Limb (tissue), 2 donors: Measurements from ENCODE around the gene FAM210A.
"Not testable (repeated sequence)": the region's sequence is repeated elsewhere in the genome, so short reads cannot be mapped to it uniquely, and the experiment has no call there.

Experiments used
- DNase-seq, 2 donors: peaks; one replicate each; pipeline ENCODE4 v3.0.0-alpha.2; 2016; ENCODE audit errors: extremely low spot score in 2 of 2

The FAM210A gene, protein sequence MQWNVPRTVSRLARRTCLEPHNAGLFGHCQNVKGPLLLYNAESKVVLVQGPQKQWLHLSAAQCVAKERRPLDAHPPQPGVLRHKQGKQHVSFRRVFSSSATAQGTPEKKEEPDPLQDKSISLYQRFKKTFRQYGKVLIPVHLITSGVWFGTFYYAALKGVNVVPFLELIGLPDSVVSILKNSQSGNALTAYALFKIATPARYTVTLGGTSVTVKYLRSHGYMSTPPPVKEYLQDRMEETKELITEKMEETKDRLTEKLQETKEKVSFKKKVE

GRCh38 chr18:13726232-13726971 lies at the start of gene FAM210A, which contains the start of gene RNMT:
Gene FAM210A, minus strand, starts transcription at chr18:13726558. Its CDS starts 44,481 bp downstream, at chr18:13682077.
Gene RNMT, plus strand, starts transcription at chr18:13726673. Its CDS starts 4,845 bp downstream, at chr18:13731518.
- peak; percentile 96 for DNase-seq

DNA sequence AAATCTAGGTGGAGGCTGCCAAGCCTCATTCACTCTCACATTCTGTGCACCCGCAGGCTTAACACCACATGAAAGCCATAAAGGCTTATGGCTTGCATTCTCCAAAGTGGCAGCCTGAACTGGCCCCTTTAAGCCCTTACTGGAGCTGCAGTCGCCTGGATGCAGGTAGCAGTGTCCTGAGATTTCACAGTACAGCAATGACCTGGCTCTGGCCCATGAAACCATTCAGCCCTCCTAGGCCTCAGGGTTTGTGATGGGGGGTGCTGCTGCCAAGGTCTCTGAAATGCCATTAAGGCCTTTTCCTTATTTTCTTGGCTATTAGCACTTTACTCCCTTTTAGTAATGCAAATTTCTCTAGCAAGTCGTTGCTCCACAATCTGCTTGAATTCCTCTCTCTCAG lies 48.7 kb upstream of the FAM210A start:
- no peak for DNase-seq

- no peak for DNase-seq
Observed at GRCh38 chr18:13762690-13763439, 36.5 kb upstream of the FAM210A start.

DNA sequence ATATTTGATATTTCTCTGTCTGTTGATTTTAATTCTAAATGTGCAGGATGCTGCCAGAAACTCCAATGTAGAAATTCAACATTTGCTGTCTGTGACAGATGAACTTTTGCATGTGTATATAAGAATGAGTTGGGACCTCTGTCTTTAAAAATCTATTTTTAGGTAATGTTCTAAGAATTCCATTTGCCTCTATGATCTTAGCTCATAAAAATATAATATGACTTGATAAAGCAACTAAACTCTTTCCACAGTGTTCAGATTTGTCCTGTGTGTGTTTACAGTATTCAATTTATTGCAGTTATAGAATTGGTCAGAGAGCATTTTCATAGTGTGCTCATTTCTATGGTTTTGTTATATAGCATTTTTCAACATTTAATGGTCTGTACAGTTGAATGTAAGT lies 33.7 kb upstream of the FAM210A start:
- DNase-seq = no peak

GRCh38 chr18:13758622-13759021 lies 32.3 kb upstream of the FAM210A start:
- DNase-seq = no peak

GRCh38 chr18:13756671-13757070 lies 30.3 kb upstream of the FAM210A start:
- DNase-seq = no peak

DNA sequence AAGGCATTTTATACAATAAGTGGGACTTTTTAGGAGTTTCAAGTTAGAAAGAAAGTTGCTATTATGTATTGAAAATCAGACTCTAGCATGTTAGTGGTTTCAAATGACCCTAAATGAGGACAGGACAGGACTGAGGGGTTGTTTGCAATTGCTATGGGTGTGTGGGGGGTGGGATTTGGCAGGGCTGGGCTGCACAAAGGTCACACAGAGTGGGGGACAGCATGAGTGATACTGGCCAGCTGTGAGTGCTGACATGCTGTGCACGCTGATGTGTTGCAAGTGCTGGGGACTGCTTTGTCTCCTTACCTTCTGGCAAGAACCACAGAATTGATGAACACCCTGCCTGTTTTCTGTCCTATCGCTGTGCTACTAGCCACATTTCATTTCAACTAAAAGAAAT lies 29.9 kb upstream of the FAM210A start:
- no peak for DNase-seq

DNA sequence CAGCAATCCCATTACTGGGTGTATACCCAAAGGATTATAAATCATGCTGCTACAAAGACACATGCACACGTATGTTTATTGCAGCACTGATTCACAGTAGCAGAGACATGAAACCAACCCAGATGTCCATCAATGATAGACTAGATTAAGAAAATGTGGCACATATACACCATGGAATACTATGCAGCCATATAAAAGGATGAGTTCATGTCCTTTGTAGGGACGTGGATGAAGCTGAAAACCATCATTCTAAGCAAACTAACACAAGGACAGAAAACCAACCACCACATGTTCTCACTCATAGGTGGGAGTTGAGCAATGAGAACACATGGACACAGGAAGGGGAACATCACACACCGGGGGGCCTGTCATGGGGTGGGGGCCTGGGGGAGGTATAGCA lies 25.2 kb upstream of the FAM210A start:
- DNase-seq = not testable (repeated sequence)

- peak in 1 of 2 donors; percentile 10 for DNase-seq
Observed at GRCh38 chr18:13746633-13747032, 20.3 kb upstream of the FAM210A start.

DNA sequence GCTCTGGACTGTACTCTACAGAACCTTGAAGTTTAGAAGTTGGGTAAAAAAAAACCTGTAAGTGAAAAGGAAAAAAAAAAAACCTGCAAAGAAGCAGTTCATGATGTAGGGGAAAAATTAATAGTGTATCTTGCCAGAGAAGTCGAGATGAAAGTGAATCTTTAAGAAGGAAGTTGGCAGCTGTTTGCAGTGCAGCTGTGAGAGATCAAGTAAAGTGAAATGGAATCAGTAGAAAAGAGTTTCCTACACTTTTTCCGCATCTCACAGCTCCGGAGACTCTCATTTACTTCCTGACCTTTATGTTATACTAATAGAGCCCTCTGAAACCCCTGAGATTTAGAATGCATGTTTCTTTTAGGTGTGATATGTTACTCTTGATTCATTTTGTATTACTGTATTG lies 19.3 kb upstream of the FAM210A start:
- DNase-seq = peak in 1 of 2 donors; percentile 18

- no peak for DNase-seq
Observed at GRCh38 chr18:13735681-13736080, 9.3 kb upstream of the FAM210A start.

GRCh38 chr18:13730481-13730880 lies 4.1 kb upstream of the FAM210A start:
- no peak for DNase-seq

DNA sequence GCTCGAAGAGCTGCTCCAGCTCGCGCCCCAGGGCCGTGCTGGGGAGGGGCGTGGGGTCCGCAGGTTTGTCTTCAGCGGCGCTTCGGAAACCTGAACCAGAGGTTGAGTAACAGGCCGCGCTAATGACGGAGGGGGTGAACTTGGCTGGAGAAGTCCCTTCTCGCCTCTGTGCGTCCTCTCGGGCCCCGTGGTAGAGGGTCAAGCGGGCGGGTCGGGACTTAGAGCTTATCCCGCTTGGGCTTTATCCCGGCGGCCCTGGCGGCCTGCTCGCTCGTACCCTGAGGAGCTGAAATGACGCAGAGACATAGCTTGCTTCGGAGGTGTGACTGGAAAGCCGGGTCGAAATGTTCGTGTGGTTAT lies 594 bp upstream of the FAM210A start:
- peak in 1 of 2 donors; percentile 30 for DNase-seq

- DNase-seq = no peak
Observed at GRCh38 chr18:13725566-13726231, 659 bp downstream of the FAM210A start.

GRCh38 chr18:13720847-13721246 lies 5.5 kb downstream of the FAM210A start:
- DNase-seq = no peak

GRCh38 chr18:13720123-13720522 lies 6.2 kb downstream of the FAM210A start:
- DNase-seq = no peak

GRCh38 chr18:13716916-13717315 lies 9.4 kb downstream of the FAM210A start:
- DNase-seq = no peak

DNA sequence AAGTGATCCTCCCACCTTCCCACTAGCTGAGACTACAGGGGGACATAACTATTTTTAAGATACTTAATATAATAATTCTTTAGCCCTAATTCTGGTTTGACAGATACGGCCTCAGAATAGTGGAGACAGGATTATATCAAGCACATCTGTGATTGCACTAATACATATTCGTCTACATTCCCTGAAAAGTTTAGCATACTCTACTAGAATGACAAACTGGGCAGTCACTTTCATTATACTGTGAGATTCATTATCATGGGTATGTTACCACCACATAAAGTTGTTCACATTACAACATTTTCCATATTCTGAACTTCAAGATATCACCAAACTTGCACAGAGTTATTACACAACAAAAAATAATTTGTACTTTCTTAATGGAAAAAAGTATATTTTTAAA lies 11.0 kb downstream of the FAM210A start:
- no peak for DNase-seq

DNA sequence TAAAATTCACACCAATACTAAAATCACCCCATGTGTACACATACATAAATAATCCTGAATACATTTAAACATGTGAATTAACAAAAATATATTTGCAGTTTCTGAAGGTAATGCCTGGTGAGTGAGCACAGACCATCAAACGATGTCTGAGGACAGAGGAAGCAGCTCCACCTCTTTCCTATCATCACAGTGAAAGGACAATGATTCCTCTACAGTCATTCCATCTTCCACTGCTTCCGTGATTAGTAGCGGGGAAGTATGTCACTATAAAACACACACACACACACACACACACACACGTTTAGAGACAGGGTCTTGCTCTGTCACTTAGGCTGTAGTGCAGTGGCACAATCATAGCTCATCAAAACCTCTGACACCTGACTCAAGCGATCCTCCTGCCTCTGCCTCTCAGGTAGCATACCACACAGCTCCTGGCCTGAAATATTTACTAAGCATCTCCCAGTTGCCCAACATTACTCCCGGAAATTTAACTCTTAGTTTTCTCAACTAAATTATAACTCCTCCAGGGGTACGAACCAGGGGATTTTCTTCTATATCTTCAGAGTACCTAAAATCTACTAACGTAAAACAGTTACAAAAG lies 12.8 kb downstream of the FAM210A start:
- DNase-seq = no peak

DNA sequence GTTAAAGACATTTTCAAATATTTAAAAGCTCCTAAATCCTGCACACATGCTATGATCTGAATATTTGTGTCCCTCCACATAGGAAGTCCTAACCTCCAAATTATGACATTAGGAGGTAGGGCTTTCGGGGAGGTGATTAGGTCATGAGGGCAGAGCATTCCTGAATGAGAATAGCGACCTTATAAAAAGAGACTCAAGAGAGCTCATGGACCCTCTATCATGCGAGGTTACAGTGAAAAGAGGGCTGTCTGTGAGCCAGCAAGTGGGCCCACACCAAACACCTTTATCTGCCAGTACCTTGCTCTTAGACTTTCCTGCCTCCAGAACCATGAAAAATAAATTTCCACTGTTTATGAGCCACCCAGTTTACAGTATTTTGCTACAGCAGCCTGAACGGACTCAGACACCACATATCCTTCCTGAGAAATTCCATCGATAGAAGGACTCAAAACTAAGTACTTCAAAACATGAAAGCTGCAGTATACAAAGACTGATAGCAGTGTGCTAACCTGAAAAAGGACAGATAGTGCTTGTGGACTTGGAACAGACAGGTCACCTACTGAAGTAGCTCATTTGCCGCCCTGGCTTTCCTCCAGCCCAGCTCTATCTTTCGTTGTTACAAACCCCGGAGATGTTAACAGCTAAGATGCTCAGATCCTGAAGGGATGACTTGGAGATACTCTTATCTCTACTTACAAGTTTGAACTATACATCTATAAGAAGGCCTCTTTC lies 13.8 kb downstream of the FAM210A start:
- DNase-seq = no peak

- no peak for DNase-seq
Observed at GRCh38 chr18:13710414-13710831, 15.9 kb downstream of the FAM210A start.
